Measurements from ENCODE around the gene FNDC4. TPM values are rescaled to one million over a fixed set of nuclear protein-coding genes. Genes with fewer than 3 reads are reported as not detected.
A peak's percentile ranks its signal among the peaks of the same experiment; 100 is the strongest.

FNDC4 gene
- total RNA-seq, 1 experiment from 2014 or later, result 2.4 TPM

DNA sequence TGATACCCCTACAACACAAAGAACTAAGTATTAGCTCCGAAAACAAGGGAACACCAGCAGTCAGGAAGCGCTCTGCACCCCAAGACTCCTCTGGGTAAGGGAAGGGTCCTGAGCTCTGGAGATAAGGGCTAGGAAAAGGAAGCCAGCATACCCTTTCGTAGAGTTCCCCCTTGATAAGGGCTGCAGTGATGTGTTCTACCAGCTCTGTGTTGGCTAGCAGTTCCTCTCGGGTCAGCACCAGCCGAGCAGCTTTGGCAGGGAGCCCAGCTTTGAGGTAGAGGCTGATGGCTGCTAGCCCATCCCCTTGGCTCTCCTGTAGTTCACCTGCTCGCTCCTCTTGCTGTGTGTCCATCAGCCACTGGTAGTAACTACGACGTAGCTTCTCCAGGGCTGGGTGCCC is 33.9 kb downstream of the FNDC4 start:
- Mint-ChIP-seq H3K27me3 (ENCODE audit: insufficient read depth, unreplicated experiment) (no peaks in the 10 kb centered on the region), H3K4me3 (ENCODE audit: unreplicated experiment) (no peak overlapping the region), H3K27ac (ENCODE audit: unreplicated experiment) (no peak overlapping the region), H3K4me1 (ENCODE audit: low read depth, unreplicated experiment) (peaks cover 7% of the 10 kb centered on the region), H3K36me3 (ENCODE audit: insufficient read depth, unreplicated experiment) (no peaks in the 10 kb centered on the region), H3K9me3 (ENCODE audit: unreplicated experiment) (no peaks in the 10 kb centered on the region)
- no peak overlapping the region for H3K4me3 ChIP-seq (ENCODE audit: low read depth, low read length)
- ChIA-PET CTCF (no interaction called here), POLR2A (no interaction called here)
- no peak for TF ChIP-seq CTCF (IDR thresholded peaks at IDR 0.05; ENCODE audit: insufficient read depth in 1 of 2, low read depth in 1 of 2, low read length in 1 of 2, severe bottlenecking in 1 of 2, unreplicated experiment in 1 of 2)
- no peaks in the 10 kb centered on the region for H3K36me3 ChIP-seq (ENCODE audit: control insufficient read depth, insufficient read depth, low read length)
- intact Hi-C loops (cut with micrococcal nuclease; ENCODE audit: unreplicated experiment), result no loop called here
- H3K27me3 ChIP-seq (replicated peaks; ENCODE audit: control insufficient read depth, insufficient read depth, low read length), result no peaks in the 10 kb centered on the region
- no peaks in the 10 kb centered on the region for H3K9me3 ChIP-seq
- H3K4me1 ChIP-seq, result peaks cover 4% of the 10 kb centered on the region; the same call in 1 of the 2 replicates
- no TSS peak for BruUV-seq (replicated peaks)
- DNase-seq, result no peak

GRCh38 chr2:27453968-27454367 is 41.0 kb downstream of the FNDC4 start:
- H3K4me1 Mint-ChIP-seq (ENCODE audit: low read depth, unreplicated experiment), result no peaks in the 10 kb centered on the region
- Histone ChIP-seq H3K27me3 (replicated peaks; ENCODE audit: control insufficient read depth, insufficient read depth, low read length) (no peaks in the 10 kb centered on the region), H3K4me1 (no peaks in the 10 kb centered on the region), H3K4me3 (ENCODE audit: low read depth, low read length) (no peak overlapping the region), H3K36me3 (ENCODE audit: control insufficient read depth, insufficient read depth, low read length) (no peaks in the 10 kb centered on the region), H3K9me3 (no peaks in the 10 kb centered on the region)
- ChIA-PET POLR2A (no interaction called here), CTCF (no interaction called here)
- H3K27ac Mint-ChIP-seq (ENCODE audit: unreplicated experiment), result no peak overlapping the region
- DNase-seq, result peak in 1 of 2 experiments; percentile 18
- H3K36me3 Mint-ChIP-seq (ENCODE audit: insufficient read depth, unreplicated experiment), result no peaks in the 10 kb centered on the region
- TF ChIP-seq CTCF (IDR thresholded peaks at IDR 0.05; ENCODE audit: insufficient read depth in 1 of 2, low read depth in 1 of 2, low read length in 1 of 2, severe bottlenecking in 1 of 2, unreplicated experiment in 1 of 2), result peak in 1 of 2 experiments; percentile 11
- H3K27me3 Mint-ChIP-seq (ENCODE audit: insufficient read depth, unreplicated experiment), result no peaks in the 10 kb centered on the region
- no peak overlapping the region for H3K4me3 Mint-ChIP-seq (ENCODE audit: unreplicated experiment)
- intact Hi-C loops (cut with micrococcal nuclease; ENCODE audit: unreplicated experiment), result no loop called here
- BruUV-seq (replicated peaks), result no TSS peak
- H3K9me3 Mint-ChIP-seq (ENCODE audit: unreplicated experiment), result no peaks in the 10 kb centered on the region

GRCh38 chr2:27451095-27451494 is 43.9 kb downstream of the FNDC4 start:
- Mint-ChIP-seq H3K36me3 (ENCODE audit: insufficient read depth, unreplicated experiment) (peaks cover 1% of the 10 kb centered on the region), H3K4me1 (ENCODE audit: low read depth, unreplicated experiment) (no peaks in the 10 kb centered on the region), H3K27me3 (ENCODE audit: insufficient read depth, unreplicated experiment) (no peaks in the 10 kb centered on the region), H3K4me3 (ENCODE audit: unreplicated experiment) (no peak overlapping the region), H3K27ac (ENCODE audit: unreplicated experiment) (no peak overlapping the region), H3K9me3 (ENCODE audit: unreplicated experiment) (no peaks in the 10 kb centered on the region)
- Histone ChIP-seq H3K36me3 (ENCODE audit: control insufficient read depth, insufficient read depth, low read length) (no peaks in the 10 kb centered on the region), H3K4me1 (no peaks in the 10 kb centered on the region), H3K27me3 (replicated peaks; ENCODE audit: control insufficient read depth, insufficient read depth, low read length) (no peaks in the 10 kb centered on the region), H3K4me3 (ENCODE audit: low read depth, low read length) (no peak overlapping the region), H3K9me3 (no peaks in the 10 kb centered on the region)
- no TSS peak for BruUV-seq (replicated peaks)
- no peak for TF ChIP-seq CTCF (IDR thresholded peaks at IDR 0.05; ENCODE audit: insufficient read depth in 1 of 2, low read depth in 1 of 2, low read length in 1 of 2, severe bottlenecking in 1 of 2, unreplicated experiment in 1 of 2)
- intact Hi-C loops (cut with micrococcal nuclease; ENCODE audit: unreplicated experiment), result no loop called here
- POLR2A ChIA-PET, result no interaction called here
- CTCF ChIA-PET, result no interaction called here
- no peak for DNase-seq

Measured in Caco-2 (cell line).